HG02852 (cell line): ENCODE data around the gene NTN1.

ENCODE experiments used
- ATAC-seq: cut with Tn5 transposase; IDR thresholded peaks from one replicate; pipeline ENCODE4 v1.9.1; 2021; ENCODE audit warnings: mild to moderate bottlenecking, moderate library complexity; ENCODE audit not compliant: unreplicated experiment

NTN1 gene

DNA sequence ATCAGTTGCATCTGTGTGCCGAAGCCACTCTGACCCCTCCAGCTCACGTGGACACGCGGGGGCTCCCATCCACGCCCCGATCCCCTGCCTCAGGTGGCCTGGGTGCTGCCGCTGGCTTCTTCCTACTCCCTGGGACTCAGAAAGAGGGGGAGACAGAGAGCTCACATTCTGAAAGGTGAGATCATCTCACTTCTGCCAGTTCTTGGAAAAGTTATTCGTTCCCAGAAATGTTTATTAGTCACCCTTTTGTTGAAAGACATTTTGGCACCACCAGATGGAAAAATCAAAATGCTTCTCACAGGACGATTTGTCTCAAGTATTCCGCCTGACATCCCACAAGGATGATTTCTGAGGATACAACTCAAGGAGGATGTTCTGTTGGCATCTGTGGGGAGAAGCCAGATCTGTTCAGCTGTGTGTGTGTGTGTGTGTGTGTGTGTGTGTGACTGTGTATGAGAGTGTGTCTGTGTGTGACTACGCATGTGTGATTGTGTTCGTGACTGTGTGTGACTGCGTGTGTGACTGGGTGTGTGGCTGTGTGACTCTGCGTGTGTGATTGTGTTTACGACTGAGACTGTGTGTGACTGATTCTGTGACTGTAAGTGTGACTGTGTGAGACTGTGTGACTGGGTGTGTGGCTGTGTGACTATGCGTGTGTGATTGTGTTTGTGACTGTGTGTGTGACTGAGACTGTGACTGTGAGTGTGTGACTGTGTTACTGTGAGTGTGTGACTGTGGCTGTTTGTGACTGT lies 207.3 kb downstream of the NTN1 start:
- ATAC-seq, result no peak

DNA sequence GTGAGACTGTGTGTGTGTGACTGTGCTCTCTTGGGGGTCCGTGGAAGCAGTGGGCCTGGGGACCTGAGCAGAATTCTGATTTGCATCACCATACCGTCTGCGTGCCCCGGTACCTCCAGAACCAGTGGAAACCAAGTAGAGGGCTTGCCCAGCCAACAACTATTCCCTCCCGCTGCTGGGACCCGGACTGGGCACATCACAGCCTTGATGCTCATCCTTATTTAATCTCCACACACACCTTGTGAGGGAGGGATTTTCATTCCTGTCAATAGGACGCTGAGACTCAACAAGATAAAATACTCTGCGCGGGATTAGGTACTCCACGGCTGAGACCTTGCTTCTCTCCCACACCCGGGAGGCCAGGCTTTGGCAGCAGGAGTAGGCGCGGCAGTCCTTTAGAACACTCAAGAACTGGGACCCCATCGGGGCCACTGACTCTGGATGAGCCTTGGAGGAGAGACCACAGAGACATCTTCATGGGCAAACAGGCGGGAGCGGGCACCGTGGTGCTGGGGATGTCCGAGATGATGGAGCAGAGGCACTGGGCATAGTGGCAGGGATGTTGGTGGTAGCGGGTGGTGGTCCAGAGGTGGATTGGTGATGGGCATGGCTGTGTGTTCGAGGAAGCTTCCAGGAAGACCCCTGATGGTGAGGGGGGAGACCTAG lies 208.0 kb downstream of the NTN1 start:
- no peak for ATAC-seq

DNA sequence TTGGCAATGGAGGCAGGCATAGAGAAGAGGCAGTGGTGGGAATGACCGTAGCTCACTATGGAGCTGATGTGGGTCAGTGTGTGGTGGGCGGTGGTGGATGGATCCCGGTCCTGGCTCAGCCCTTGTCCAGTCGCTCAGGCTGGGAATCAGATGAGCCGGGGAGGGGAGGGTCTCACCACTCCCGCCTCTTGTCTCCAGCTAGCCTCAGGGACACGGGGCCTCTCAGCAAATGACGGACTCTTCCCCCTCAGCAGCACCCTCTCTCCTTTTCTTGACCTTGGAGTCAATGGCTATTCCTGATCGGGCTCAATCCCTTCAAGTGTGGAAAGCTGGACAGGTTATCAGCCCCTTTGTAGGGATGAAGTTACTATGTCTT lies 208.5 kb downstream of the NTN1 start:
- no peak for ATAC-seq

- no peak for ATAC-seq
These were observed 209.0 kb downstream of the NTN1 start for GRCh38 chr17:9230346-9230745.

DNA sequence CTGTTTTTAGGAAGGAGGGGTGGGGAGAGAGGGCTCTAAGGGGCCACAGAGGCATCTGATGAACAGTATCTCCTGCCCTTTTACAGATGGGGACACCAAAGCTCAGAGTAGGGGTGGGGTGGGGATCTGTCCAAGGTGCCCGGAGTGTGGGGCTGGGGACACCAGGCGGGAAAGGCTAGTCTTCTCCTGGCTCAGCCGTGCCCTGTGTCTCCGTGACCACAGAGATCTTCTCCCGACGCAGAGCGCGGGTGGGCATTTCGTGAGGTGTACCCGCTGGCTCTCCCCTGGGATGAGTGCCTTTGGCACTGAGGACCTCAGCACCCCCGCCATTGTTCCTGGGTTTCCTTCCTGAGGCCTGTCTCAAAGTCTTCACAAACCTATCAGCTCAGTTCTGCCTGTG lies 209.6 kb downstream of the NTN1 start:
- no peak for ATAC-seq

- ATAC-seq, result no peak
These were observed 210.3 kb downstream of the NTN1 start for GRCh38 chr17:9231449-9232154.

- no peak for ATAC-seq
These were observed 210.8 kb downstream of the NTN1 start for GRCh38 chr17:9232155-9232475.

GRCh38 chr17:9232591-9233270 lies 211.4 kb downstream of the NTN1 start:
- no peak for ATAC-seq

DNA sequence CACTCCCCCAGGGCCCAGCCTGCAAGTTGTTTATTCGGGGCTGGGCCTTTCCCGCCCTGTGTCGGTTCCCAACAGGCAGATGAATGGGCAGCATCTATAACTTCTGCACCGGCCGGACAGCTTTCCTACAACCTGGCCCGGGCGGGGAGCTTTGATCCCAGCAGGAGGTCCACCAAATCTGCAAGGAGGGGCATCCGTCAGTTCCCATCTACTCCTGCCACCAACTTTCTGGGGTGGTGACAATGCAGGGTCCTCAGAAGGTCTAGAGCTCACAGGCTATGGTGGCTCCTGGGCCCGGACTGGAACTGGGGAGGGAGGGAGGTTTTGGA lies 211.9 kb downstream of the NTN1 start:
- ATAC-seq, result no peak

GRCh38 chr17:9233761-9234160 lies 212.5 kb downstream of the NTN1 start:
- ATAC-seq, result no peak

DNA sequence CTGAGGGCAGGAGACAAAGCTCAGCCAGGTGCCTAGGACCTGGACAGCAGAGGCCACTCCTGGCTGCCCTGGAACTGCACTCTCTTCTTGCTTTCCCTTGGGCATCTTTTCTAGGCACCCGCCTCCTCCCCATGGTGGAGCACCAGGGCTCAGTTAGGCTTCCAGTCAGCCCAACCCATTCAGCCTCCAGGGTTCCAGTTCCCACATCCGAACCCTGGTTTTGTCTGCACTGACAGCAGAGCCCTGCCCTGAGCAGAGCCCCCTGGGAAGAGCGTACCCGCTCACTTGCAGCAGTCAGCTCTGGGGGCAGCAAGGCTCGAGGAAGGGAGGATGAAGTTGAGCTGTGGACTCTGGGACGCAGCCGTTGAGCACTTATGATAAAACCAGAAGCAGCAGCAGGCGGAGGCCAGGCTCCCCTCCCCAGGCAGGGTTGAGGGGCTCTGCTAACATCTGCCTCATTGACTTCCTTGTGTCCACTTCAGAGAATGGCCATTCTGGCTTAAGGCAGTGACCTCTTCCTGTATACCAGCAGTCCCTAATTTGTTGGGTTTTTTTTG lies 213.2 kb downstream of the NTN1 start:
- no peak for ATAC-seq

GRCh38 chr17:9235346-9235745 lies 214.0 kb downstream of the NTN1 start:
- ATAC-seq, result no peak

DNA sequence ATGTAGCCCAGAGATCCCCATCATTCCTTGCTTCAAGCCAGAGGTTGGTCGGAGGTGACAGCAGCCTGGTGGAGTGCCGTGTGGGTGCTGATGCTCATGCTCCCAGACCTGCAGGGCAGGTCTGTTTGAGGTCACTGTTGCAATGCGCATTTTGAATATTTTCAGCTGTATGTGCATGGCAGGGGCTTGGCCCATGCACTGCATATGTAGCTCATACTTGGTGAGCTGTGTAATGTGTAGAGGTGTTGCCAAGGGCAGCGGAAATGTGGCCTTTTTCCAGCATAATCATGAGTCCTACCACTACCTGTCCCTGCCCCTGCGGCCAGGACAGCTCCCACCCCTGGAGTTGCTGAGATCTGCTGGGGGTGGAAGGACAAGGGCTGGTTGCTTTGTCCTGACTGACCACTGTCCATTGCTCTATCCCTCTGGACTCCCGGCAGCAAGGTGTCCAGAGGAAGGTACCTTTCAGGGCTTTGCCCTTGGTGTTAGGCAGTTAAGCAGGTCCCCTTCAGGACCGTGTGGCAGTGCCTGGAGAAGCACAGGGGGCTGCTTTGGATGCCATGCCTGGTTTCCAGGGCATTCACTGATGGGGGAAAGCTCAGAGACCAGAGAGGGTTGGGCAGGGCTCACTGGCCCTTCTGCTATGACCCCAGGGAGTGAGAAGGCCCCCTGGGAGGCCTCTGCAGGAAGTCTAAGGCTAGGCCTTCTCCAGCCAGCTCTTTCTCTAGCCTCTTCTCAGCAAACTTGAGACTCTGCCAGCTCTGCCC lies 215.2 kb downstream of the NTN1 start:
- ATAC-seq, result no peak

DNA sequence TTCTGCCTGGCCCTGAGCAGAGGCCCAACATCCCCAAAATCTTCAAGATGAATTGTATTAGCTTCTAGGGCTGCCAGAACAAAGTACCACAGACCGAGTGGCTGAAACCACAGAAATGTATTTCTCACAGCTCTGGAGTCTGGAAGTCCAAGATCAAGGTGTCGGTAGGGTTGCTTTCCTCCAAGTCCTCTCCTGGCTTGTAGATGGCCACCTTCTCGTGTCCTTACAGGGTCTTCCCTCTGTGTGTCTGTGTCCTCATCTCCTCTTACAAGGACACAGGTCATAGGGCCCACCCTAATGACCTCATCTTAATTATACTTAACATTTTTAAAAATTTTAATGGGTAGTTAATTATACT lies 215.7 kb downstream of the NTN1 start:
- ATAC-seq, result no peak

DNA sequence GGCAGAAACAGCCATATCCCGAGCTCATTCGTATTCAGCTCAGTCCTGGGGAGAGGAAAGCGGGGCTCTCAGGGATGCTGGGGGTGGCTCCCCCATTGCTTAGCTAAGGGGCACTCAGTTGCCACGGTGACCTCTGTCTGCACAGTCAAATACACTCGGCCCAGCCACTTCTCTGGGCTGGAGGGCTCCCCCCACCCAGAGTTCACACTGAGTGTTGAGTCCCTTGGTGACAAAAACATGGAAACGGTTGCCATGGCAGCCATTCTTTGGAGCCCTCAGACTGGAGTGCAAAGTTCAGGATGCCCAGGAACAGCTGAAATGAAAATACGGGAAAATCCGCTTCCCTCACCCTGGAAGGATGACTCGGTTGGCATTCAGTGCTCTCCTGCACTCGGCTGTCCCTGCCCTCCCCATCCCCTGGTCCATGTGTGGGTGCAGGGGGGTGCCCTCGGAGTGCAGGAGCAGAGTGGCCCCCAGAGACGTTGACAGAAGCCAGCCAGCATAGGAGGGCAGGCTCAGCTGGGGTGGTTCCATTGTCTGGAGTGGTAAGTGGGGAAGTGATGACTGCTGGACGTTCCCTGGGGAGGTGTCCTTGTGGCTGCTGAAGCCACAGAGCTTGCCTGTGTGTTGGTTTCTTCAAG lies 216.5 kb downstream of the NTN1 start:
- ATAC-seq, result no peak

DNA sequence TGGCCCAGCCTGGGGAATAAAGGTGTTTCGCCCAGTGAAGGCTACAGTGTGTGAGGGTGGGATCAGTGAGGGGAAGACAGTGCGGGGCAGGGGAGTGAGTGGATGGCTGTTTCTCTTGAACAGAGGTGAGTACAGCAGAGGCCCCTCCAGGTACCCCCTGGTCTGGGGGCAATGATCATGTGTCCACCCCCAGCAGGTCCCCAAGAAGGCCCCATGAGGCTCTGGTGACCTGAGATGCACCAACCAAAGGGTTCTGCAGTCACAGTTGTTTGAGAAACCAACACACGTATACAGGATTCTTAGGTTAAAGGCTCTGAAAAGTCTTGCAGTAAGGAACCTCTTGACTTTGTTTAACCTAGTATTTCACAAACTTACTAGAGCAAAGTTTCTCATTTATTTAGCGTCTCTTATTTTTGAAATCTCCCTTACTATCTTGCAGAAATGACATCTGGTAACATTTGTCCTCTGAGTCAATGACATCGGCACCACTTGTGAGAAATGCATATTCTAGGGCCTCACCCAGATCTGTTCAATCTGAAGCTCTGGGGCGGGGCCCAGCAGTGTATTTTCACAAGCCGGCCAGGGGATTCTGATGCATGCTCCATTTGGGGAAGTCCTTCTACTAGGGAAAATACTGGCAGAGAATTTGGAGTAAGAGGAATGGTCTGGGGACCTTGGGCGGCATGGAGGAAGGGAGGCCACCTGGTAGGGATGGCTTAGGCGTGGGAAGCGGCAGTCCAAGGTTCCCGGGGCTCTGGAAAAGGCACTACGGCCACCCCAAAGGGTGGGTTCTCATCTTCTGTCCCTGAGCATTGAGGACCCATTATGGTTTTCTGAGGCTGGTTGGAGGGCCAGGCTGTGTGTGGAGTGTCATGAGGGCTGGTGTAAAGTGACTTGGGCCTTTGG lies 217.3 kb downstream of the NTN1 start:
- no peak for ATAC-seq

DNA sequence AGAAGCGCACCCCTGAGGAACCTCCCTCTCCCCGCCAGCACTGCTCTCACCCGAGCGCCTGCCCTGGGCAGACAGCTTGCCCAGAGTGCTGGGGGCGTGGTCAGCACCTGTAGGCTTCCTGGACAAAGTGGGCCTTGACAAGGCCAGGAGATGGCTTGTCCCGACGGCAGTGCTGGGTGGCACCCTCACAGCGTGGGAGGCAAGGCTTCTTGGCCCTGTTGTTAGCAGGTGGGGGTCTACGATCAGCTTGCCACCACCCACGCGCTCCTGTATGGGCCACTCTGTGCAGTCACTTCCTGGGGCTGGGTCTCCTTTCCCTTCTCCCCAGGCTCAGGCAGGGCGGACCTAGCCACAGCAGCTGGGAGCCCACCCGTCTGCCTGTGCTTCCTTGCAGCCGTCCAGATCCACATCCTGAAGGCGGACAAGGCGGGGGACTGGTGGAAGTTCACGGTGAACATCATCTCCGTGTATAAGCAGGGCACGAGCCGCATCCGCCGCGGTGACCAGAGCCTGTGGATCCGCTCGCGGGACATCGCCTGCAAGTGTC lies 218.0 kb downstream of the NTN1 start:
- no peak for ATAC-seq

- peak; percentile 55 for ATAC-seq
These were observed 218.7 kb downstream of the NTN1 start for GRCh38 chr17:9239793-9240658.
